HUDEP-2 (cell line): ENCODE data around the gene SLC35F4.
"Not testable (repeated sequence)": the region's sequence is repeated elsewhere in the genome, so short reads cannot be mapped to it uniquely, and the experiment has no call there.

Source experiments
- DNase-seq, 76 experiments: peaks; one replicate each; lab custom pipeline; 2025; ENCODE audit not compliant: unreplicated experiment in 76 of 76; lab: John Stamatoyannopoulos, UW

Gene SLC35F4

GRCh38 chr14:57812741-57813140, 53.2 kb downstream of the SLC35F4 start:
- no peak for DNase-seq

GRCh38 chr14:57811998-57812546, 53.8 kb downstream of the SLC35F4 start:
- no peak for DNase-seq

GRCh38 chr14:57809808-57810207, 56.1 kb downstream of the SLC35F4 start:
- DNase-seq, result no peak

DNA sequence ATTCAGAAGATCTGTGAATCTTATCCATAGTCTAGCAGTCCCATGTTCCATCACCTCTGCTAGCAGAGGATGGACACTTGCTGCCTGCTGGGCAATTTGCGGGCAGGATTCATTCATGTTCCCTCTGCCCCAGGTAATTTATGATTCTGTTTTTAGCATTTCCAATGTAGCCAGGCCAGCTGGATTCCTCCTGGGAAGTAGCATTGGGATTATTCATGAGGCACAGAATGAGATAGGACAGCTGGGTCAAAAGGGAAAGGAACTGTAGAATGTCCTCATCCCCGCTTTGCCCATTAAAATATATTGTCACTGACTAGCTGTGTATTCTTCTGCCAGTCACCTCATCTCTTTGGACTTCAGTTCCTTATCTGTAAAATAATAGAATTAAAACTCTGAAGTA, 68.7 kb downstream of the SLC35F4 start:
- DNase-seq, result no peak

GRCh38 chr14:57796556-57796955, 69.3 kb downstream of the SLC35F4 start:
- DNase-seq, result no peak

DNA sequence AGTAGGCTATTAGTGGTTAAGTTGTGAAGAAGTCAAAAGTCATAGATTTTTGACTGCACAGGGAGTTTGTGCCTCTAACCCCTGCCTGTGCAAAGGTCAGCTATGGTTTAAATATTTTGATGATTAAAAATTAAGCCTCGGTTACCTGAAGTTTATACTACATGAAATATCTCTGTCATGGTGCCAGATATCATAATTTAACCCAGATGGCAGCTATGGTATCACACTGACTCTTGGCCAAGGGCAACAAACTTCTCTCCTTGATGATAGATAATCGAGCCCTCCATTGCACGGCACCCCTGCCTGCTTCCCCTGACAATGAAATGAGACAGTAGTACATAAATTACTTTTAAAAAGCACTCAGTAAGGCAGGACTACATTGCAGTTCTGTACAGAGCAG, 80.8 kb downstream of the SLC35F4 start:
- DNase-seq, result no peak

DNA sequence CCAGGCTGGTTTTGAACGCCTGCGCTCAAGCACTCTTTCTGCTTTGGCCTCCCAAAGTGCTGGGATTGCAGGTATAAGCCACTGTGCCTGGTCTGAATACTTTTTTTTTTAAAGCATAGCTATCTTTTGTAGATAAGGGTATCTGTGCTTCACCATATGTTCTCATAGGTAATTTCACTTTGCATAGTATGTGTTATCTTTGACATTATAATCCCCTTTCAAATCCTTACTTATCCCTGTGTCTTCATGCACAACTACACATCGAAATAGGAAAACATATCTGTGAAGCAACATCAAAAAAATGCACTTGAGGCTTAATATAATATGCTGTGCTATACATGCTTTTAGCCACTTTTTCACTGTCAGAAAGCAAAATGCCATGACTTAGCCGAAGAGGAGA, 94.1 kb downstream of the SLC35F4 start:
- DNase-seq, result no peak

GRCh38 chr14:57769863-57770523, 95.9 kb downstream of the SLC35F4 start:
- no peak for DNase-seq

- DNase-seq, result no peak
Observed at GRCh38 chr14:57761800-57762199, 104.1 kb downstream of the SLC35F4 start.

GRCh38 chr14:57760896-57761295, 105.0 kb downstream of the SLC35F4 start:
- no peak for DNase-seq

- no peak for DNase-seq
Observed at GRCh38 chr14:57755018-57755521, 110.8 kb downstream of the SLC35F4 start.

- DNase-seq, result no peak
Observed at GRCh38 chr14:57754527-57754926, 111.4 kb downstream of the SLC35F4 start.

DNA sequence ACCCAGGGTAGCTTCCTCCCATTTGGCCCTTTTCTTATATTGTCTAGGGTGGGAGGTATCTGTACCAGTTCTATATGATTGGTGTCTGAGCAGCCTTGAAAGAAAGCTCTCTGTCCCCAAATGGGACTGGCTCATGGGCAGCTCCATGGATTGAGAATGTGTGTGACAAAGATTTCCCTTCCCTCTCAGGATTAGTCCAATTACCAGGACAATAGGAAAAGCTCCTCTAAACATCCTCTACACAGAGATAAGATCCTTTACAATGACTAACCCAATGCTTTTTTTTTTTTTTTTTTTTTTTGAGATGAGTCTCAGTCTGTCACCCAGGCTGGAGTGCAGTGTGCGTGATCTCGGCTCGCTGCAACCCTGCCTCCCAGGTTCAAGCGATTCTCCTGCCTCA, 112.1 kb downstream of the SLC35F4 start:
- no peak for DNase-seq

DNA sequence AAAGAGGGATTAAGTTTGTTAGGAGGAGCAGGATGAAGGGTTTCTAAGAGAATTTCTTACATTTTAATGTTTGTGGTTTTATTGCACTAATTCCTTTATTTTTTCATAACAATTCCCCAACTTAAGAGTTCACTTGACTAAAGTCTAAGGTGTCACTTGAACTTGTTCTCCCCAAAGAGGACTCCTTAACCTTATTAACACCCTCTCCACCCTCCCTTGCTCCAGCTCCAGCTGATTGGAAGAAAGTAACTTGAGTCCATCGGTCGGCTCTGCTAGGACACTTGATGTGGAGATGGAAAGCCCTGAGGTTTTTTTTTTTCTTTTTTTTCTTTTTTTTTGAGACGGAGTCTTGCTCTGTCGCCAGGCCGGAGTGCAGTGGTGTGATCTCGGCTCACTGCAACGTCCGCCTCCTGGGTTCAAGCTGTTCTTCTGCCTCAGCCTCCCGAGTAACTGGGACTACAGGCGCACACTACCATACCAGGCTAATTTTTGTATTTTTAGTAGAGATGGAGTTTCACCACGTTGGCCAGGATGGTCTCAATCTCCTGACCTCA, 113.7 kb downstream of the SLC35F4 start:
- DNase-seq, result not testable (repeated sequence)

DNA sequence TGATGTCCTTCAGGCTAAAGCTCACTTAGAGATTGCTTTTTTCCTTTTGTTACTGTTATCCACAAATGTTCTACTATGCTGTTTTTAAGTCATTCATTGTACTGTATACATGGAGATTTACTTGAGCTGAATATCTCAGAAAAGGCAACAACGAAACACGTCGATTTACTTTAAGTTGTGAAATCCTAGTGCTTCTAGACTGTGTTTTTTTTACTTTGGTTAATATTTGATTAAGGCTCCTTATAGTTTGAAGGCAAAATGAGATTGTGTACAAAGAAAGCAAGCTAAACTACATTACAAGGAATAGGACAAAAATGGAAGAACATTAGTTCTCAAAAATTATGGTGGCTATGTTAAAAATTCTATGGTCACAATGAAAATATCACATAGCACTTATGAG, 114.5 kb downstream of the SLC35F4 start:
- no peak for DNase-seq

DNA sequence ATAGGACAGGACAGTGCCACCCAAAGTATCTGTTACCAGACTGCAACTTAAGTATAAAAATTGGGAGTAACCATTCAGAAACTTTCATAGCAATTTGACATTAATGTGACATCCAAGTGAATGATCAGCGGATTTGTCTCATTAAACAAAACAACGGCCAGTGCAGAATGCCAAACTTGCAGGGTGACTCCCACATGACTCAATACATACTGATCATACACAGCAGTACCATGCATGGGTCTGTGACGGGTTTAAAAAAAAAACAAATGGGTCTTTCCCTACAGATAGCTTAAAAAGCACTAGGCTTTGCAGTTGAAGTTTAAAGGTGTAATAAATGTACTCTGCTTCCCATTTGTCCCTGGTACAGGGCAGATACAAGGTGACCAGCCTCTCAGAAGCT, 116.6 kb downstream of the SLC35F4 start:
- DNase-seq, result no peak

- DNase-seq, result no peak
Observed at GRCh38 chr14:57748279-57748678, 117.6 kb downstream of the SLC35F4 start.

DNA sequence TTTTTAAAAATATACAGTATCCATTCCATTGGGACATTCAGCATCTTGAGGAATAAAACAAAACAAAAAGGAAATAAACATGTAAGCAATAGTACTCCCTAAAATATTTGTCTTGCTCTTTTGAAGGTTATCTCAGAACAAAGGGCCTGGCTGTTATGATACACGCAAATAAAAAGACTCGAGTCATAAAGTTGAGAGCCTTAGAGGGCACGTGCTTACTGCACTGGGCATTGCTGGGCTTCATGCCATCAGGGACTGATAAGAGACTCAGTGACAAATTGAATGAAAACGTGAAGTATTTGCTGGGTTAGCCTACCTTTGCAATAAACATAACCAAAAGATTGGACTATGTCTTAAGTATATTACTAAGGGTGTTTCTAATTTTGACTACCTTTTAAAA, 118.9 kb downstream of the SLC35F4 start:
- peak in 27 of 76 experiments; percentile 1 to 37 (median 8) for DNase-seq

GRCh38 chr14:57746563-57746962, 119.3 kb downstream of the SLC35F4 start:
- no peak for DNase-seq

- DNase-seq, result no peak
Observed at GRCh38 chr14:57739516-57739915, 126.4 kb downstream of the SLC35F4 start.

DNA sequence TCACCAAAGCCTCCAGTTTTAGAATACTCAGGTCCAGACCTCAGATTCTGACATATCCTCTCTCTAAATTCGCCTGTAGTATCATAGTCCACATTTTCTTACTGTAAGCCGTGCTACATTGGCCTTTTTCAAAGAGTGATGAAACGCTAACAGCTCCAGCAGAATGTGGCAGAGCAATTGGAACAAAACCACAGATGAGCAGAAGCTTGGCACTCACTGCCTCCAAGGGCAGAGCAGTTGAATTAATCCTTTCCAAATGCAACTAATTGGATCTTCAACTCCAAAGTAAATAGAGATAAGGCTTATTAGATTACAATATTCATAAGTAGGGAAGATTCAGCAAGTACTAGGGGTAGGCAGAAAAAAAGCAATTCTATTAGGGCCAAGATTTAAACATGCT, 128.3 kb downstream of the SLC35F4 start:
- DNase-seq, result no peak

DNA sequence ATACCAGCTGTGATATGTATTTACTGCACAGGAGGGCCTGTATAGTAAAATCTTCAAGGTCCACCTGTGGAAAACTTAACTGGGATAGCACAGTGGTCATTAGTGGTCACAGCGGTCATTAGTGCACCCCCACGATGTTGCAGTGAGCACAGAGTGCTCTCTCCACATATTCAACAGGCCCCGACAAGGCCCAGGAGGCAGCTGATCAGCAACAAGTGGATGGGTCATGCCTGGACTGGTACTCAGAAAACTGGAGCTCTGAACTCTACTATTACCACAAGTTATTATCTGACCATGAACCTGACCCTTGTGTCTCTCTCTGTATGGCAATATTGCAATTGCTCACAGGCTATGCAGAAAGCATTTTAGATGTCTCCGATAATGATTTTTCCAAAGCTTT, 129.5 kb downstream of the SLC35F4 start:
- DNase-seq, result no peak
